OCI-LY3 (cell line): ENCODE data around the gene TUNAR.

Experiments used
- CTCF ChIP-seq: fragments of 200-600, 300-600 bp; sonication (generic); IDR thresholded peaks from 2 replicates; pipeline ENCODE4 v1.5.1; 2014; ENCODE audit warnings: antibody characterized with exemption, low read length, low read depth
- EZH2phosphoT487 ChIP-seq: fragments of 200-600 bp; shearing (Covaris generic); IDR thresholded peaks from 2 replicates; pipeline ENCODE4 v1.6.1; 2018; ENCODE audit warnings: antibody characterized with exemption, mixed run types, low read depth

DNA sequence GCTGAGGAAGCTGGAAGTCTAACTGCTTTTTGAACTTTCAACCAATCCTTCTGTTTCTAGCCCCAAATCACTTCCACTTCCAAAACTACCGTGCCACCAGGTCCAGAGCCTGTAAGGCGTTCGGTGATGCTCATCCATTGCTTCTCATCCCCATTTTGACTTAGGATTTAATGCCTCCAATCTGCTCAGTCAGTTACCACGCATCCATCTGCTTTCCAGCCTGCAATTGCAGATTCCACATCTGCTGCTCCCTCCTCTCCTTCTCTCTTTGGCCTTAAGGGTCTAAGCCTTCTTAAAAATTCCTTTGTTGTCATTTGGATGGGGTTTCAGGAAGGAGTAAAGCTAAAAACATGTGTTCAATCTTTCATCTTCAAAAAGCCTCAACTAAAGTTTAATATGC, 74.7 kb downstream of the TUNAR start:
- no peak for TF ChIP-seq CTCF
- TF ChIP-seq EZH2phosphoT487: no peak
